Thyroid gland (tissue), 4 donors: Measurements from ENCODE around the gene TRAK2.

ENCODE experiments used
- POLR2A ChIP-seq, 2 donors: fragments of 450-650 bp; IDR thresholded peaks; one replicate each; pipeline ENCODE4 v1.6.1; 2017; ENCODE audit warnings: antibody characterized with exemption in 2 of 2, mild to moderate bottlenecking in 2 of 2, moderate library complexity in 1 of 2
- TF ChIP-seq, protein P1 (sequence below), 6 experiments: fragments of 200-600 bp in 3 of 6; fragments of 450-650 bp in 3 of 6; sonication (generic) in 3 of 6; IDR thresholded peaks; one replicate each; pipeline ENCODE4 v1.5.1; 2016 to 2019; ENCODE audit warnings: antibody characterized with exemption in 6 of 6, mild to moderate bottlenecking in 2 of 6, inconsistent platforms in 1 of 6, moderate library complexity in 1 of 6

DNA sequence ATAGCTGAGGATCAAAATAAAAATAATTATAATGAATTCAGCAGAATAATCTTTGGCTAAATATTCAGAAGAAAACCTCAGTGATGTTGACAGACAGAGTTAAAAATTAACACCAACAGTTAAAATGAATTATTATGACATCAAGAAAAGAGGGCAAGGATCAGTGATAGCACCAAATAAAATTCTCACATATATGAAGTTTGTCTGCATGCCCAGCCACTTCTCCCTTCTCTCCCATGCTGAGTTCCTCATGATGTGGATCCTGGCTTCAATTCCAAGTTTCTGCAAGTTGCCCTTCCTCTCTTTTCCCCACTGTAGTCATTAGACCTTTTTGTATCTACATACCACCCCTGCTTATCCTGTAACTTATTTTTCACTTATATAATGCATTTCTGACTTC is 7.1 kb upstream of the TRAK2 start:
- TF ChIP-seq, protein P1, sequence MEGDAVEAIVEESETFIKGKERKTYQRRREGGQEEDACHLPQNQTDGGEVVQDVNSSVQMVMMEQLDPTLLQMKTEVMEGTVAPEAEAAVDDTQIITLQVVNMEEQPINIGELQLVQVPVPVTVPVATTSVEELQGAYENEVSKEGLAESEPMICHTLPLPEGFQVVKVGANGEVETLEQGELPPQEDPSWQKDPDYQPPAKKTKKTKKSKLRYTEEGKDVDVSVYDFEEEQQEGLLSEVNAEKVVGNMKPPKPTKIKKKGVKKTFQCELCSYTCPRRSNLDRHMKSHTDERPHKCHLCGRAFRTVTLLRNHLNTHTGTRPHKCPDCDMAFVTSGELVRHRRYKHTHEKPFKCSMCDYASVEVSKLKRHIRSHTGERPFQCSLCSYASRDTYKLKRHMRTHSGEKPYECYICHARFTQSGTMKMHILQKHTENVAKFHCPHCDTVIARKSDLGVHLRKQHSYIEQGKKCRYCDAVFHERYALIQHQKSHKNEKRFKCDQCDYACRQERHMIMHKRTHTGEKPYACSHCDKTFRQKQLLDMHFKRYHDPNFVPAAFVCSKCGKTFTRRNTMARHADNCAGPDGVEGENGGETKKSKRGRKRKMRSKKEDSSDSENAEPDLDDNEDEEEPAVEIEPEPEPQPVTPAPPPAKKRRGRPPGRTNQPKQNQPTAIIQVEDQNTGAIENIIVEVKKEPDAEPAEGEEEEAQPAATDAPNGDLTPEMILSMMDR (IDR thresholded peaks at IDR 0.05) = no peak
- no peak for TF ChIP-seq POLR2A (IDR thresholded peaks at IDR 0.05)
